Nucleus accumbens (tissue), 56 donors: ENCODE data around the gene CHCHD1.
"Not testable (repeated sequence)": the region's sequence is repeated elsewhere in the genome, so short reads cannot be mapped to it uniquely, and the experiment has no call there.

Source experiments
- DNase-seq, 56 donors: peaks; one replicate each; lab custom pipeline; 2025; lab: John Stamatoyannopoulos, UW

CHCHD1 gene

GRCh38 chr10:73829090-73829489, 47.2 kb downstream of the CHCHD1 start:
- DNase-seq = not testable (repeated sequence)
